Epidermal melanocyte (primary cell): ENCODE results near the gene MRPL14.
A peak's percentile ranks its signal among the peaks of the same experiment; 100 is the strongest.

Experiments used
- DNase-seq: peaks from one replicate; pipeline ENCODE4 v3.0.0; 2011; ENCODE audit warnings: low spot score; ENCODE audit not compliant: insufficient read length

MRPL14 gene

DNA sequence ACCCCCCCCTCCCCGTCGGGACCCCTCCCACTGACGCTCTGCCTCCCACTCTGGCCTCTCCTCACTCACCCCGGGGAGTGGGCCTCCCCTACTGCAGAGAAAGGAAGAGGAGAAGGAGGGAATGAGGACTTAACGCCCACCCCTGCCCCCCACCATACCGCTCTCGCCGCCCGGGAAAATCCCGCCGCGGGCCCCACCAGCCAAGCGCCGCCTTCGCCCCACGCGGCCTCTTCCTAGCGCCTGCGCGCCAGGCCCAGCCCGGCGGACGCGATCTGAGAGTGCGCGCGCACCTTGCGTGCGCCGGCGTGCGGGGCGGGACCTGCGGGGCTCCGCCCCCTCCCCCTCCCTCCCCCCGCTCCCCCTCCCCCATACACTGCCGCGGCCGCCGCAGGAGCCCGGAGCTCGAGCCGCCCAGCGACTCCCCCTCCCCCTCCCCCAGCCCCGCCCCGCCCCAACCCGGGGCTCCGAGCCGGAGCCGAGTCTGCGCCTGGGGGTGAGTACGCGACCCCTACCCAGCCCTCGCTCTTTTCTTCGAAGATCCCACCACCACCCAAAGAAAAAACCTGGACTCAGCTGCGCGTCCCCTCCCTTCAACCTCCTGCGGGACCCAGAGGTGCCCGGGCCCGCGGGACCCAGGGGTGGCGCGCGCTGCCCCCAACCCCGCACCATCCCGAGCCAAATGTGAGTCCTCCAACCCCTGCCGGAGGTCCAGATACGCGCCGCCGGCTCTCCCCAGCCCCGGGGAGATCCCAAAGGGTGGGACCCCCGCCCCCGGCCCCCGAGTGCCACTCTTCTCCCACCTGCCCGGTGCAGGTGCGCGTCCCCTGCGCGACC lies at the start of gene MRPL14, which contains the start of gene TMEM63B:
Gene MRPL14, minus strand, starts transcription at position 267 of the 834 bp plus-strand sequence. CDS start 10,841 bp downstream, outside the sequence.
Gene TMEM63B, plus strand, starts transcription at position 369 of the 834 bp plus-strand sequence. CDS start 7,031 bp downstream, outside the sequence.
- DNase-seq = peak; percentile 98

DNA sequence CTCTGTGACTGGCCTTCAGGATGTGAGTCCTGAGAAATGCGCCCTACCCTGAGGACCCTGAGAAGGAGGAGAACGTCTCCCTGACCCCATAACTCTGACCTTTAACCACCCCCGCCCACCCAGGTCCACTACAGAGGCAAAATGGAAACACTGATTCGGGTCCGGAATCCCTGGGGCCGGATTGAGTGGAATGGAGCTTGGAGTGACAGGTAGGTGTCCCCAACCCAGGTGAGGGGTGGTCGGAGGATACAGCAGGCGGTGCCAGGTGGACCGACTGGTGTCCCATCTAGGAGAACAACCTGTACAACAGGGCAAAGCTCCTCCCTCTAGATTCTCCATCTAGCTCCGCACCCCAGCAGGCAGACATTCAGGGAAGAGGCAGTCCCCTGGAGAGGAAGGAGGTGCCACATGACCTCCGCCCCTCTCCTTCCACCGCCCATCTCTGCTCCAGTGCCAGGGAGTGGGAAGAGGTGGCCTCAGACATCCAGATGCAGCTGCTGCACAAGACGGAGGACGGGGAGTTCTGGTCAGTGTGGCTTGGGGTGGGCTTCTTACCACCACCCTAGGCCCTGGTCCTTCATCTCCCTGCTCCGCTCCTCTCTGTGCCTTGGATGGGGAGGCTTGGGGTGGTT lies 49.0 kb upstream of the MRPL14 start:
- no peak for DNase-seq

DNA sequence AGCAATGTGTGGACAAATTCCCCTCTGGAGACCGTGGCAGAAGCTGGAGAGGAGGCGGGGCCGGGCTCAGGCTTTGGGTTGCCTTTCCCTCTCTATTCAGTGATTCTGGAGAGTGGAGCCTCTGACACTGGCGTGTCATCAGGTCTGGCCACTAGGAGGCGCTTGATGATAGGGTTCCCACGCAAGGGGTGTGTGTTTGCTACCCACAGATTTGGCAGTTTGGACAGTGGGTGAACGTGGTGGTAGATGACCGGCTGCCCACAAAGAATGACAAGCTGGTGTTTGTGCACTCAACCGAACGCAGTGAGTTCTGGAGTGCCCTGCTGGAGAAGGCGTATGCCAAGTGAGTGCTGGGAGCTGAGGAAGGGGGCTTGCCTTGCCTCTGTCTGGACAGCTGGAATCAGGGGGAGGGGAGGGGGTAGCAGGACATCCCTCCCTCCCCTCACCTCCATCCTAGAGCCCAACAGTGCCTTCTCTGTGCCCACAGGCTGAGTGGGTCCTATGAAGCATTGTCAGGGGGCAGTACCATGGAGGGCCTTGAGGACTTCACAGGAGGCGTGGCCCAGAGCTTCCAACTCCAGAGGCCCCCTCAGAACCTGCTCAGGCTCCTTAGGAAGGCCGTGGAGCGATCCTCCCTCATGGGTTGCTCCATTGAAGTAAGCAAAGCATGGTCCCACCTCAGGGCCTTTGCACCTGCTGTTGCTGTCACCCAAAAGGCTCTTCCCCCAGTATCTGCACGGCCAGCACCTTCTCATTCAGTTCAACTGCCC lies 45.7 kb upstream of the MRPL14 start:
- DNase-seq = peak; percentile 97

DNA sequence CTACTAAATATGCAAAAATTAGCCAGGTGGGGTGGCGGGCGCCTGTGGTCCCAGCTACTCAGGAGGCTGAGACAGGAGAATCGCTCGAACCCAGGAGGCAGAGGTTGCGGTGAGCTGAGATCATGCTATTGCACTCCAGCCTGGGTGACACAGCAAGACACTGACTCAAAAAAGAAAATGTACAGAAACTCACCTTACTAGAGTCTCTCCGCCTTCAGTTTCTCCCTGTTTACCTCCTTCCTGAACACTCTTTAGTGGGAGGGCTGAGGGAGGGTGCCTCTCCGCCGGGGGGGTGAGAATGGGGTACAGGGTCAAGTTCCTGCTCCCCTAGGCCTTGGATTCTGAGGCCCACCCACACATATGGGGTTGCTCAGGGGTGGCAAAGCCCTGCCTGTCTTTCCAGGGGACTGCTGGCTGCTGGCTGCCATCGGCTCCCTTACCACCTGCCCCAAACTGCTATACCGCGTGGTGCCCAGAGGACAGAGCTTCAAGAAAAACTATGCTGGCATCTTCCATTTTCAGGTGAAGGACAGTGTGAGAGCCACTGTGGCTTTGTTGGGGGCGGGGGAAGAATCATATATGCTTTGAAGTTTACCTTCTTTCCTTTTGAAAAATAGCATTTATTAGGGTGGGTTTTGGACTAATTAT lies 44.8 kb upstream of the MRPL14 start:
- no peak for DNase-seq

DNA sequence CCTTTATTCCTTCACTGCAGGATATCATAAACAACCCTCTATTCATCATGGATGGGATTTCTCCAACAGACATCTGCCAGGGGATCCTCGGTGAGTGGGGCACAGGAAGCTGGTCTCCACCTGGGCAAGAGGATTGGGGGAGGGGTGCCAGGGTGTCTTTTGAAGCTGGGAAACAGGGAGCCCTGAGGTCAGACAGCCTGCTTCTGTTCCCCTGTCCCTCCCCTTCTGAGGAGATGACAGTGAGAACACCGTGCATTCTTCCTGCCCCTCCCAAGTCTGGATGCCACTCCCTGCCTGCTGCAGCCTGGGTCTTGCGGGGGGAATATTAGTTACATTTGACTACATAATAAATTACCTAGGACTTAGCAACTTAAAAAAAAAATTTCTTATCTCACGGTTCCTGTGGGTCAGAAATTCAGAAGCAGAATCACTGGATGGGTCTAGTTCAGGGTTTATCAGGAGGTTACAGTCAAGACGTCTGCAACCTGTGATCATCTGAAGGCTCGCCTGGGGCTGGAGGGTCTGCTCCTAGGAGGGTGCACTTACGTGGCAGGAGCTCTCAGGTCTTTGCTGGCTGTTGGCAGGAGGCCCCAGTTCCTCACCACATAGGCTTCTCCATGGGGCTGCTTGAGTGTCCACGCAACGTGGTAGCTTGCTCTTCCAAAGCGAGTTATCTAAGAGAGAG lies 42.8 kb upstream of the MRPL14 start:
- DNase-seq = no peak

DNA sequence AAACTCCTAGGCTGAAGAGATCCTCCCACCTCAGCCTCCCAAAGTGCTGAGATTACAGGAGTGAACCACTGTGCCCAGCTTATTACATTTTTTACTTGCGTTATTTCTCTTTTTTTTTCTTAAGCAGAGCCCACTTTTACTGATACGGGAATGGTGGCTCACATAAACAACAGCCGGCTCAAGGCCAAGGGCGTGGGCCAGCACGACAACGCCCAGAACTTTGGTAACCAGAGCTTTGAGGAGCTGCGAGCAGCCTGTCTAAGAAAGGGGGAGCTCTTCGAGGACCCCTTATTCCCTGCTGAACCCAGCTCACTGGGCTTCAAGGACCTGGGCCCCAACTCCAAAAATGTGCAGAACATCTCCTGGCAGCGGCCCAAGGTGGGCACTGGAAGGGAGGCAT lies 41.9 kb upstream of the MRPL14 start:
- no peak for DNase-seq

DNA sequence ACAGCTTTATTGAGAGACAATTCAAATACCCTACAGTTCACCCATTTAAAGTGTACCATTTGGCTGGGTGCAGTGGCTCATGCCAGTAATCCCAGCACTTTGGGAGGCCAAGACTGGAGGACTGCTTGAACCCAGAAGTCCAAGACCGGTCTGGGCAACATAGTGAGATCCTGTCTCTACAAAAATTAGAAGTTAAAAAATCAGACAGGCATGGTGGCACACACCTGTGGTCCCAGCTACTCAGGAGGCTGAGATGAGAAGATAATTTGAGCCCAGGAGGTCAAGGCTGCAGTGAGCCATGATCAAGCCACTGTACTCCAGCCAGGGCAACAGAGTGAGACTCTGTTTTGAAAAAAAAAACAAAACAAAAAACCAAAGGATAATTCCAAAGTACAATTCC lies 40.3 kb upstream of the MRPL14 start:
- no peak for DNase-seq

DNA sequence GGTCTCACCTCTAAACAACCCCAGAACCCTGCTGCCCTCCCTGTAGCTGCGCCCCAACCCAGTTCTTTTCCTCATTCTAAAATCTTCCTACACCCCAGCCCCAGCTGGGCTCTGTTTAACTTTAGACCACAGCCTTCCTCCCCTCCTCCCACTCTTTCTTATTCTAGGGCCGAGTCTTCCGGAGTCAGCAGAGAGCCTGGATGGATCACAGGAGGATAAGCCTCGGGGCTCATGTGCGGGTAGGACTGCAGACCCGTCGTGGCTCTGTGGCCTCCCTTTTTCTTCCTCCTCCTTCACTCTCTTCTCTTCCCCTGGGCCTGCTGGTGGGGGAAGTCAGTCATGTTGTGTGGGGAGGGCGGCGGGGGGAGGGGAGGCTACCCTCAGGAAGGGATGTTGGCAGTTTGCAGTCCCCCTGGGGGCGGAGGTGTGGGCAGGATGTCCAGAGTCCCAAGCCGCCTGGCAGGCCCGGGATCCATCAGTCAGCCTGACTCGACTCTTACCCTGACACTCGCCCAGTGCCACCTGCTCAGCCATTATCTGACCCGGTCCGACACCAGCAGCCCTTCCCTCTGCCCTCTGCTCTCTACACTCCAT lies 39.4 kb upstream of the MRPL14 start:
- DNase-seq = peak; percentile 70

DNA sequence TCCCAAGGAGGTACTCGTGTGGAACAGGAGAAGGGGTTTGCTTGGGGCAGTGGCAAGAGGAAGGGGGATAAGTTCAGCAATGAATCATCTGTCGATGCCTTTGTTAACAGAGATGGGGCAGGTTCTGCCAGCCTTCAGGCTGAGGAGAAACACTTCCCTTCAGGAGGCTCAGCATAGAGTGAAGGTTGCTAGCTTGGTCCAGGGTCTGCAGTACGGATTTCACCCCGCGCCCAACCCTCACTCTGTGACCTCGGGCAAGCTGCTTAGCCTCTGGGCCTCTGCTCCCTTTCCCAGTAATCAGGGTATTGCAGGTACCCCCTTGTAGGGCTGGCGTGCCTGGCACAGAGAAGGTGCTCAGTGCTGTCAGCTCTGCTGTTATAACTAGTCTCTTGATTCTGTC lies 38.9 kb upstream of the MRPL14 start:
- DNase-seq = no peak

DNA sequence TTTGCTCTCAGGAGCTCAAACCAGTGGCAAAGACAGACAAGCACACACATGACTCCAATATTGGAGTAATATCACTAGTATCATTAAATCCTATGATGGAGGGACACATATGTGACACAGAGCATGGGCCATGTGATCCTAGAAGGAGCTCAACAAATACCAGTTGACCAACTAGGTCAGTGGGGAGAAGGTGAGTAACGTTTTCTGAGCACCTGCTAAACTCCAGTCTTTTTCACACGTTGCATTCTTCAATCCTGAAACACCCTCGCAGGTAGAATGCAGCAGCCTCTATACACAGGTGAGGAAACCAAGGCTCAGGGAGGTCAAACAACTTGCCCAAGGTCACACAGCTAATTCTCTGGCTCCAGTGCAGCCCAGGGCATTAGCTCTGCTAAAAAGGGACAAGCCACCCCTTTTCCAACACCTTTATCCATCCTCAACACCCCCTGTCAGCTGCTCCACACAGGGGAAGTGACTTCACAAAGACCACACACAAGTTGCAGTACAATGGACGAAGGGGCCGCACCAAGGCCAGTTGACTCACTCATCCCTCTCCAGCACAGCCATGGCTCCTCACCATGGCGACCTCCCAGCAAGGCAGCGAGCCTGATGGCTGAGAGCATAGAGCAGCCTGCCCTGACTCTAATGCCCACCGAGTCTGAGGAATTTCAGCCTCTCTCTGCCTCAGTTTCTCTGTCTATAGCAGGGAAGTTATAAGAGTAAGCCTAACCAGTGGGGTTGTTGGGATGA lies 35.8 kb upstream of the MRPL14 start:
- DNase-seq = no peak

DNA sequence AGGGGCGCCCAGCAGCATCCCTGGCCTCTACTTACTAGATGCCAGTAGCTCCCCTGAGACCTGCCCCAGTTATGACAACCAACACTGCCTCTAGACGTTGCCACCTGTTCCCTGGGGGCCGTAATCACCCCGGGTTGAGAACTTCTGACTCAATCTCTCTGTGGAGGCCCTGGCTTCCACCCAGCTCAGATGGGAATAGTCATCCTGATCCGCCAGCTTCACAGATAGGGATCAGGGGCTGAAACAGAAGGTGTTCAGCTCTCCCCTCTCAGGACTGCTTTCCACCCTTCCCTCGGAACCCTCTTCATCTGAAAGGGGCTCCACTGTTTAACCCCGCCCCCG lies 34.7 kb upstream of the MRPL14 start:
- DNase-seq = no peak

DNA sequence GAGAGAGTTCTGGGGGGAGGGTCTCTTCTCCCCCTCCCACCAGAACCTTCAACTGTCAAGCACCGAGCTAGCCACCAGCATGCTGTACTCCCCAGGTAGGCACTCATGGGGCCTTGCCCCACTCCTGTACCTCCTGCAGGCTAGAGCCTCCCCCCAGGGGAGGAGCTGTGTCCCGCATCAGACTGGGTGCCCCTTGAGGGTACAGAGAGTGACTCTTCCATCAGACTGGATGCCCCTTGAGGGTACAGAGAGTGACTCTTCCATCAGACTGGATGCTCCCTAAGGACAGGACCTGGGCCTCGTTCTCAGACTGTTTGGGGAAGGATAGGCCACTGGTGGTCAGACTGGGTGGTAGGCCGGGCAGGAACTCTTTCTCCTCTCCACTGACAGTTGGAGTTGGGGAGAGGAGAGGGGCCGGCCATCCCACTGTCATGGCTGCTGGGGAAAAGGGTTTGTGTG lies 31.5 kb upstream of the MRPL14 start, which contains the start of gene CAPN11:
Gene CAPN11, plus strand, starts transcription at position 51 of the 459 bp plus-strand sequence. Its CDS starts 29 bp downstream, at position 80.
- no peak for DNase-seq

DNA sequence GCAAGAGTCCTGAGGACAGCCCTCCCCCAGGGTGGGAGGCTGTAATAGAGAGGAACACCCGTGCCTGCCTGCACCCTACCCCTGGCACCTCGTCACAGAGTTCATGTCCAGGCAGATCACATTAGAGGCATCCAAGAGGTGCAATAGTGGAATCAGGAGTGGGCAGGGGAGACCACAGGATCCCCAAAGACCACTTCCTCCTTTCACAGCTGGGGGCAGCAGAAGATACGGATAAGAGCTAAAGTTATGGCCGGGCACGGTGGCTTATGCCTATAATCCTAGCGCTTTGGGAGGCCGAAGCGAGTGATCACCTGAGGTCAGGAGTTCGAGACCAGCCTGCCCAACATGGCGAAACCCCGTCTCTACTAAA lies 29.9 kb upstream of the MRPL14 start:
- no peak for DNase-seq

DNA sequence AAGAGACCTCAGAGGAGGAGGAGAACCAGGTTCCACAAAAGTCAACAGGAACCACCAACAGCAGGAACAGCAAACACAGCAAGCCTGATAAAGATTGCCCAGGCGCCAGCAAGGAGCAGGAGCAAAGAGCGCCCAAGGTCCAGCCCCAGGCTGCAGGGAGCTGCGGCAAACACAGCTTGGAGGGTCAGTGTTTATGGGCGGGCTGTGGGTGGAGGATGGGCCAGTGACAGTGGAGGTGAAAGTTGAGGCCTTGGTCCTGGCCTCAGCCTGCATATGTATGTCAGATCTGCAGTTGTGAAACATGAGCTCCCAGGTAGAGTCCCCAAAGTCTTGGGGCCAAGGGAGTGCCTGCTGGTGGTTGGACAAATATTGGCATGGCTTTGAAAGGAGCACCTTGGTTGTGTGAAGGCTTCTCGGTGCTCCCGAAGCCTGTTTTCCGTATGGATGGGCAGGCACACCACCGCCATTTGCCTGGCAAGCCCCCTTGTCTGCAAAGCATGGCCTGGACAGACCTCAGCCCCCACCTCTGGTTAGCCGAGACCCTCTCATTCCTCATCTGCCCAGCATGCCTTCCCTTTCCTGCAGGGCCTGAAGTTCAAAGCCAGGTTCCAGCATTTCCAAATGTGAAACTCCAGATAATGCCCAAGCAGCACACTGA lies 29.4 kb upstream of the MRPL14 start:
- DNase-seq = no peak

DNA sequence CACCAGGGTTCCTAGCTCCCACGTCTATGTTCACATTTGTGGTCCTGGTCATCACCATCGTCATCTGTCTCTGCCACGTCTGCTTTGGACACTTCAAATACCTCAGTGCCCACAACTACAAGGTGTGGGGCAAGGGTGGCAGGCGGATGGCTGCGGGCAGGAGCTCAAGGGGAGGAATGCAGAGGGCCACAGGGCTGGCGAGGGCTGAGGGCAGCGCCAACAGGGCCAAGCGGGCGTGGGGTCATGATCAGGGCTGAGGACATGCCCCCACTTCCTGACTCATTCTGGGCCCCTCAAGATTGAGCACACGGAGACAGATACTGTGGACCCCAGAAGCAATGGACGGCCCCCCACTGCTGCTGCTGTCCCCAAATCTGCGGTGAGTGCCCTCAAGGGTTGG lies 26.8 kb upstream of the MRPL14 start:
- DNase-seq = no peak

DNA sequence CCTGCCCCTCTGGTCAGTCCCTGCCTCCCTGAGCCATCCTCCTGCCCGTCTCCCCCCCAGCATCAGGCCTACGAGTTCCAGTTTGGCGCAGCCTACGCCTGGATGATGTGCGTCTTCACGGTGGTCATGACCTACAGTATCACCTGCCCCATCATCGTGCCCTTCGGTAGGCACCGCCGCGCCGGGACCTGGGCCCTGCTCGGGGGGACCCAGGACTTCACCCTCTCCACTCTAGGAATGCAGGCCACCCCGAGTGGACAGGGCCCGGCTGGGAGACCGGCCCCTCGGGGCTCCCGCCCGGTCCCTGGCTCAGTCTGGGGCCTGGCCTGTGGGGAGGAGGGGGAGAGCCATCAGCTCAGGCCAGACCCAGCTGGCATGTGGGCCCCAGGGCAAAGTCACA lies 25.3 kb upstream of the MRPL14 start:
- no peak for DNase-seq

DNA sequence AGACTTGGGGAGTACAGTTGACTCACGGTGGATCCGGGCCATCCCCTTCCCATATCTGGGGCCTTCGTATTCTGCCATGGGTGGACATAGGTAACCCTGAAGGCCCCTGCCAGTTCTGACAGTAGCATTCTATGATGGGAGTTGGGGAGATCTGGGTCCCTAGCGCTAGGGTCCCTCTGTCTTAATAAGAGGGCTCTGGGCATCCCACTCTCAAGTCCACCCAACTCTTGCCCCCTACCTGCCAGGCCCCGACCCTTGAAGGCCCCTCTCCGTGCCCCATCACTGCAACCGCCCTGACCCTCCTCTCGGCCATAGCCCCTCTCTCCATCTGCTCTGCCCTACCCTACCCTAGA lies 24.8 kb upstream of the MRPL14 start:
- DNase-seq = no peak

DNA sequence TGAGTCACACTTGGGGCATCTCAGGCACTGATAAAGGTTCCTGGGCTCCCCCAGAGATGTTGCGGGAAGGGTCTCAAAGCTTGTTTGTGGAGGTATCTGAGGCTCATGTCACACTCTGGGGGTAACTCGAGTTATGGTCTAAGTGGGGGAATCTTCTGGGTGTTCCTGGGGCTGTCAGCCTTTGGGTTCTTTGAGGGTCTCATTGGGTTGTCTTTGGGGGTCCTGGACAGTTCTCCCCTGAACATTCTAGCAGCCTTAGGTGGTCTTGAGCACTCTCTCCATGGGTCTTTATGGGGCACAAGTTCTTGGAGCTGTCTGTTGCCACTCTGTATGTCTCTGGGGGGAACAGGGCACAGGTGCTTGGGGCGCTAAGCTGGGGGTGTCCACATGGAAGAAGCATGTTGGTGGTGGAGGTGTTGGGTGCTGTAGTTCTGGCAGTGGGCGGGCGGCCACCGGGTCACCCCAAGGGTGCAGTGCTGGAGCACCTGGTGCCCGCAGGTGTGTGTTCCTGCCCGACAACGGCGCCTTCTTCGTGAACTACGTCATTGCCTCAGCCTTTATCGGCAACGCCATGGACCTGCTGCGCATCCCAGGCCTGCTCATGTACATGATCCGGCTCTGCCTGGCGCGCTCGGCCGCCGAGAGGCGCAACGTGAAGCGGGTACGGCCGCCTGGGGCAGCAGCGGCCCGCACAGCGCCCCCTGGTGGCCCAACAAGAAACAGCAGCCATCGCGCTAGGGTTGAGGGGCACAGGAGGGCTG lies 24.3 kb upstream of the MRPL14 start:
- peak; percentile 68 for DNase-seq
